Left ventricle myocardium inferior (tissue), 1 donor: ENCODE data around the gene ARFGEF2. TPM values are rescaled to one million over a fixed set of nuclear protein-coding genes. Genes with fewer than 3 reads are reported as not detected.
A peak's percentile ranks its signal among the peaks of the same experiment; 100 is the strongest.

Experiments used
- DNase-seq: peaks from one replicate; pipeline ENCODE4 v3.0.0-alpha.2; 2020
- H3K27ac ChIP-seq: fragments of 200-600 bp; replicated peaks from 2 replicates; pipeline ENCODE4 v1.8.0; 2021
- H3K27me3 ChIP-seq: fragments of 200-600 bp; 2 replicates; pipeline ENCODE4 v1.8.0; 2021; ENCODE audit warnings: low read depth
- H3K36me3 ChIP-seq: fragments of 200-600 bp; 2 replicates; pipeline ENCODE4 v1.8.0; 2021
- H3K4me1 ChIP-seq: fragments of 200-600 bp; 2 replicates; pipeline ENCODE4 v1.8.0; 2021
- H3K4me3 ChIP-seq: fragments of 200-600 bp; 2 replicates; pipeline ENCODE4 v1.8.0; 2021; ENCODE audit warnings: mild to moderate bottlenecking, moderate library complexity
- H3K9me3 ChIP-seq: fragments of 200-600 bp; replicated peaks from 2 replicates; pipeline ENCODE4 v1.8.0; 2021
- CTCF ChIP-seq: fragments of 200-600 bp; IDR thresholded peaks from 2 replicates; pipeline ENCODE4 v1.8.0; 2021; ENCODE audit warnings: antibody characterized with exemption, mild to moderate bottlenecking, borderline replicate concordance
- intact Hi-C: fragments of 100-400 bp; cut with micrococcal nuclease; formaldehyde crosslinking; loops from one replicate; pipeline ENCODE4 v1.11.0; 2022
- total RNA-seq: library from RNA; stranded (reverse); fragmentation: NEBNext Ultra II Directional; extraction: Animal tissue kit (Norgen Biotek cat#: 25700); gene quantifications from one replicate; pipeline ENCODE4 v1.2.1, GENCODE V29; 2021
- donor health status: DM: no; HTN: yes; CAD: no; lungs with severe emphysema.

ARFGEF2 gene
- total RNA-seq, 1 donor from 2014 or later = 45.1 TPM

- Histone ChIP-seq H3K36me3 (no peaks in the 10 kb centered on the region), H3K27me3 (no peaks in the 10 kb centered on the region), H3K4me1 (peaks cover 38% of the 10 kb centered on the region), H3K9me3 (no peaks in the 10 kb centered on the region), H3K27ac (no peak overlapping the region), H3K4me3 (no peak overlapping the region)
- no peak for DNase-seq
- TF ChIP-seq CTCF = no peak
- intact Hi-C loops = no loop called here
Observed at GRCh38 chr20:48919336-48919881, 2.1 kb upstream of the ARFGEF2 start.

- peaks cover 44% of the 10 kb centered on the region for H3K4me1 ChIP-seq
Observed at GRCh38 chr20:48919882-48920526, 1.5 kb upstream of the ARFGEF2 start.

GRCh38 chr20:48920527-48921167 is 864 bp upstream of the ARFGEF2 start:
- intact Hi-C loops = no loop called here
- H3K4me3 ChIP-seq = peak overlapping the region; percentile 96
- H3K36me3 ChIP-seq = no peaks in the 10 kb centered on the region
- TF ChIP-seq CTCF = no peak
- peaks cover 51% of the 10 kb centered on the region for H3K4me1 ChIP-seq
- H3K27ac ChIP-seq = peak overlapping the region; percentile 98
- DNase-seq = no peak
- H3K9me3 ChIP-seq = no peaks in the 10 kb centered on the region
- H3K27me3 ChIP-seq = no peaks in the 10 kb centered on the region

More at GRCh38 chr20:48919882-48920526, 1.5 kb upstream of the ARFGEF2 start:
- H3K9me3 ChIP-seq = no peaks in the 10 kb centered on the region
- TF ChIP-seq CTCF = no peak
- intact Hi-C loops = no loop called here
- H3K27ac ChIP-seq = no peak overlapping the region
- no peaks in the 10 kb centered on the region for H3K27me3 ChIP-seq
- no peaks in the 10 kb centered on the region for H3K36me3 ChIP-seq
- no peak for DNase-seq
- no peak overlapping the region for H3K4me3 ChIP-seq

- Histone ChIP-seq H3K36me3 (no peaks in the 10 kb centered on the region), H3K27me3 (no peaks in the 10 kb centered on the region), H3K4me3 (peak overlapping the region; percentile 96), H3K4me1 (peaks cover 65% of the 10 kb centered on the region), H3K27ac (peak overlapping the region; percentile 98), H3K9me3 (no peaks in the 10 kb centered on the region)
- peak; percentile 53 for DNase-seq
- intact Hi-C loops = no loop called here
- TF ChIP-seq CTCF = no peak
Observed at GRCh38 chr20:48921883-48922820, 641 bp downstream of the ARFGEF2 start.

- Histone ChIP-seq H3K27me3 (no peaks in the 10 kb centered on the region), H3K9me3 (no peaks in the 10 kb centered on the region), H3K4me1 (peaks cover 73% of the 10 kb centered on the region), H3K4me3 (peak overlapping the region; percentile 96), H3K36me3 (no peaks in the 10 kb centered on the region), H3K27ac (peak overlapping the region; percentile 98)
- DNase-seq = no peak
- intact Hi-C loops = no loop called here
- no peak for TF ChIP-seq CTCF
Observed at GRCh38 chr20:48923149-48923718, 1.7 kb downstream of the ARFGEF2 start.
